Spleen (tissue), 11 donors: Measurements from ENCODE around the gene EEF1AKMT3. TPM values are rescaled to one million over a fixed set of nuclear protein-coding genes. Genes with fewer than 3 reads are reported as not detected.
A peak's percentile ranks its signal among the peaks of the same experiment; 100 is the strongest.

Experiments
- DNase-seq: peaks from one replicate; pipeline ENCODE4 v3.0.0-alpha.2; 2020
- H3K27ac ChIP-seq, 8 donors: fragments of 200-600 bp; sonication (generic) in 7 of 8; 1 replicate in 4 of 8; 2 replicates in 4 of 8; pipeline versions ENCODE4 v1.5.0 to v1.8.0; 2016 to 2021; ENCODE audit warnings: inconsistent platforms in 4 of 8, mild to moderate bottlenecking in 4 of 8, moderate library complexity in 1 of 8
- H3K27me3 ChIP-seq, 7 donors: fragments of 200-600 bp; sonication (generic) in 6 of 7; replicated peaks in 1 of 7; 1 replicate in 4 of 7; 2 replicates in 3 of 7; pipeline versions ENCODE4 v1.5.0 to v1.8.0; 2016 to 2021; ENCODE audit warnings: inconsistent platforms in 3 of 7, mild to moderate bottlenecking in 1 of 7
- H3K36me3 ChIP-seq, 6 donors: fragments of 200-600 bp; sonication (generic) in 5 of 6; 1 replicate in 4 of 6; 2 replicates in 2 of 6; pipeline versions ENCODE4 v1.5.0 to v1.8.0; 2016 to 2021; ENCODE audit warnings: inconsistent platforms in 2 of 6
- H3K4me1 ChIP-seq, 6 donors: fragments of 200-600 bp; sonication (generic) in 5 of 6; 1 replicate in 3 of 6; 2 replicates in 3 of 6; pipeline versions ENCODE4 v1.5.0 to v1.8.0; 2016 to 2021; ENCODE audit warnings: inconsistent platforms in 3 of 6
- H3K4me3 ChIP-seq, 8 donors: fragments of 200-600 bp; sonication (generic) in 7 of 8; 1 replicate in 4 of 8; 2 replicates in 4 of 8; pipeline versions ENCODE4 v1.5.0 to v1.8.0; 2016 to 2021; ENCODE audit warnings: inconsistent platforms in 4 of 8, mild to moderate bottlenecking in 4 of 8, moderate library complexity in 2 of 8
- H3K9me3 ChIP-seq, 8 donors: fragments of 200-600 bp; sonication (generic) in 7 of 8; 1 replicate in 4 of 8; 2 replicates in 4 of 8; pipeline versions ENCODE4 v1.5.0 to v1.8.0; 2016 to 2021; ENCODE audit warnings: inconsistent platforms in 4 of 8
- CTCF ChIP-seq, 11 experiments: fragments of 200-600 bp in 7 of 11; fragments of 450-650 bp in 4 of 11; sonication (generic) in 4 of 11; IDR thresholded peaks in 8 of 11; conservative IDR thresholded peaks in 3 of 11; 1 replicate in 7 of 11; 2 replicates in 4 of 11; pipeline versions ENCODE4 v1.4.0 to v1.8.0; 2016 to 2021; ENCODE audit warnings: antibody characterized with exemption in 11 of 11, inconsistent platforms in 4 of 11, mild to moderate bottlenecking in 1 of 11
- POLR2A ChIP-seq, 3 donors: fragments of 450-650 bp; IDR thresholded peaks; one replicate each; pipeline ENCODE4 v1.5.1; 2017; ENCODE audit warnings: antibody characterized with exemption in 3 of 3, mild to moderate bottlenecking in 1 of 3
- POLR2AphosphoS5 ChIP-seq, 3 donors: sonication (generic); formaldehyde crosslinking; IDR thresholded peaks; one replicate each; pipeline ENCODE4 v1.5.1; 2017; ENCODE audit warnings: antibody characterized with exemption in 3 of 3
- WGBS, 5 donors: extraction: QIAGEN DNeasy Blood & Tissue Kit in 3 of 5; methylation state at CpG; one replicate each; pipeline versions ENCODE4 v1.1.5 to v1.1.7; 2013 to 2018; 5-methylcytosine and 5-hydroxymethylcytosine counted together
- intact Hi-C: fragments of 100-400 bp; cut with DNase I; formaldehyde crosslinking; loops from one replicate; pipeline ENCODE4 v1.15.0; 2023; ENCODE audit warnings: low total_unique reads
- polyA plus RNA-seq, 3 donors: library from polyadenylated mRNA; stranded (reverse); fragments of 200-250 nt; gene quantifications; one replicate each; pipeline ENCODE4 v1.2.1, GENCODE V29; 2013
- total RNA-seq, 7 donors: library from RNA; depleted of rRNA in 3 of 7; stranded (reverse); fragments of >200 nt in 3 of 7; fragmentation: NEBNext Ultra II Directional in 4 of 7; extraction: Animal tissue kit (Norgen Biotek cat#: 25700) in 4 of 7; gene quantifications; one replicate each; pipeline versions ENCODE4 v1.1.0 to v1.2.1, GENCODE V29; 2016 to 2021
- donor health status: healthy with polysubstance abuse.
- donor health status: DM: no; HTN: no; CAD: no; lungs with moderate emphysema.
- donor health status: DM: no; HTN: no; CAD: no.
- donor health status: Bipolar disorder and iron deficiency.
- donor health status: healthy.
- donor health status: DM: no; HTN: no; CAD: no.
- donor health status: DM: yes; HTN: yes; CAD: no.

Gene EEF1AKMT3
- total and polyA plus RNA-seq, 10 donors, result 1.2 to 9.5 (median 4.4) TPM

DNA sequence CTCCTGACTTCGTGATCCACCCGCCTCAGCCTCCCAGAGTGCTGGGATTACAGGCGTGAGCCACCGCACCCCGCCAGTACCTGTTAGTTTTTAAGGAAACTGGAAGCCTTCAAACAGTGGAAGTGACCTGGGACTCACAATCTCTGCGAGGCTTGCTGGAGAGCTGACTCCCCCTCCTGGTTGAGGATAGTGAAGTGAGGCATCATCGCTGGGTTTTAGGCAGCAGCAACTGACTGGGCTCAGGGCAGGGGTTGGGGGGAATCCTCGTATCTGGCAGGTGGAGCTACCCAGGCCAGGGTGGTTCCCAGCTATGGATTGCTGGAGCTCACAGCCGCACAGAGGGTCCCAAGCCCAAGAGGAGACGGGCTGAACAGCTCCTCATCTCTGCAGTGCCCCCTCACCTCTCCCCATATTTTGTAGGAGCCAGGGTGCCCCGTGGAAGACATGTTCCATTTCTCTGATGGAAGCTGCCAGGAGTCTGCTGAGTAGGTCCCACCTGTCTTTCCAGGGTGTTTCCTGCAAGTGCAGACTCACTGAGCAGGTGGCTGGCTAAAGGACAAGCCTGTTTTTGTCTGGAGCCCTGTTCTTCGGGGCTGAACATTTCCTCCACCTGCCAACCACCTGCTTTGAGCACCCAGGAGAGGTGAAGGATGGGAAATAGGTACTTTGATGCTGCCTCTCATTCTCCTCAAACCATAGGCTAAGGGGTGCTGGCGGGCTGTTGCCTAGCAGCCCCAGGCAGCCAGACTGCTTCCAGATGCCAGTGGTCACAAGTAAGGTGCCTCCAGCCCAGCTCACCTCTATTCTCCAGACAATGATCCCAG is 43.0 kb downstream of the EEF1AKMT3 start:
- Histone ChIP-seq H3K27me3 (no peaks in the 10 kb centered on the region), H3K4me1 (peaks cover 0 to 39% (median 15%) of the 10 kb centered on the region in 6 donors), H3K36me3 (peaks cover 0 to 50% (median 20%) of the 10 kb centered on the region in 6 donors), H3K27ac (peak overlapping the region in 2 of 8 donors; percentile 5 to 18), H3K9me3 (no peaks in the 10 kb centered on the region), H3K4me3 (no peak overlapping the region)
- intact Hi-C loops, result no loop called here
- WGBS, 5 donors, result 78 to 87% (median 86%) methylated on average over 10 to 13 of the region's 13 CpGs
- DNase-seq, result peak; percentile 56
- TF ChIP-seq CTCF (IDR thresholded peaks at IDR 0.05 in 8 of 11, conservative IDR thresholded peaks at IDR 0.05 in 3 of 11) (no peak), POLR2A (IDR thresholded peaks at IDR 0.05) (no peak), POLR2AphosphoS5 (IDR thresholded peaks at IDR 0.05) (peak in 1 of 3 donors; percentile 37)

GRCh38 chr12:57816001-57816854 is 43.8 kb downstream of the EEF1AKMT3 start:
- no peaks in the 10 kb centered on the region for H3K27me3 ChIP-seq
- no peaks in the 10 kb centered on the region for H3K9me3 ChIP-seq
- H3K4me3 ChIP-seq, result no peak overlapping the region
- DNase-seq, result peak; percentile 39
- WGBS, 5 donors, result 55 to 79% (median 66%) methylated on average over 3 of the region's 3 CpGs
- peak overlapping the region in 4 of 8 donors; percentile 17 to 53 (median 44) for H3K27ac ChIP-seq
- peaks cover 0 to 50% (median 22%) of the 10 kb centered on the region in 6 donors for H3K36me3 ChIP-seq
- peaks cover 0 to 39% (median 15%) of the 10 kb centered on the region in 6 donors for H3K4me1 ChIP-seq
- intact Hi-C loops, result no loop called here
- no peak for TF ChIP-seq POLR2A (IDR thresholded peaks at IDR 0.05)
- TF ChIP-seq POLR2AphosphoS5 (IDR thresholded peaks at IDR 0.05), result peak in 2 of 3 donors; percentile 29 to 35
- no peak for TF ChIP-seq CTCF (IDR thresholded peaks at IDR 0.05 in 8 of 11, conservative IDR thresholded peaks at IDR 0.05 in 3 of 11)

- 21 to 33% (median 31%) methylated on average over 5 of the region's 5 CpGs for WGBS, 5 donors
- intact Hi-C loops, result no loop called here
- no peaks in the 10 kb centered on the region for H3K27me3 ChIP-seq
- peaks cover 0 to 50% (median 26%) of the 10 kb centered on the region in 6 donors for H3K36me3 ChIP-seq
- H3K27ac ChIP-seq, result peak overlapping the region in 6 of 8 donors; percentile 17 to 53 (median 44)
- TF ChIP-seq POLR2AphosphoS5 (IDR thresholded peaks at IDR 0.05) (peak in 2 of 3 donors; percentile 51 to 53), CTCF (IDR thresholded peaks at IDR 0.05 in 8 of 11, conservative IDR thresholded peaks at IDR 0.05 in 3 of 11) (no peak)
- no peaks in the 10 kb centered on the region for H3K9me3 ChIP-seq
- peak; percentile 41 for DNase-seq
- no peak overlapping the region for H3K4me3 ChIP-seq
- H3K4me1 ChIP-seq, result peaks cover 0 to 39% (median 15%) of the 10 kb centered on the region in 6 donors
Measured at GRCh38 chr12:57816855-57817151, 44.4 kb downstream of the EEF1AKMT3 start.
